HCT116 (cell line): ENCODE measurements around the gene MINAR1. TPM values are rescaled to one million over a fixed set of nuclear protein-coding genes. Genes with fewer than 3 reads are reported as not detected.

Source experiments
- ATAC-seq: fragments of 200-7000 bp; cut with Tn5 transposase; 2 replicates; pipeline ENCODE4 v1.9.1; 2020; ENCODE audit warnings: mild to moderate bottlenecking, moderate library complexity
- BruUV-seq: library from RNA; stranded (reverse); fragments of 400-500 nt; replicated peaks from 2 replicates; lab custom pipeline; 2021; lab: Mats Ljungman, UMichigan
- CTCF ChIA-PET: fragments of 300-600 bp; sonication (Branson Sonifier 250); formaldehyde crosslinking; loops from one replicate; lab custom pipeline; 2021; ENCODE audit warnings: antibody characterized with exemption; lab: Charles Lee
- POLR2A ChIA-PET: fragments of 300-600, 350-600 bp; sonication (Branson Sonifier 250); formaldehyde crosslinking; loops from one replicate; lab custom pipeline; 2021; ENCODE audit warnings: antibody characterized with exemption; lab: Charles Lee
- RAD21 ChIA-PET, 2 experiments: fragments of 300-600 bp; sonication (Branson Sonifier 250); formaldehyde crosslinking; loops; one replicate each; lab custom pipeline; 2023; ENCODE audit warnings: low total read pairs in 2 of 2; ENCODE audit not compliant: uncharacterized antibody in 2 of 2, unreplicated experiment in 2 of 2, low non-redundant PET in 1 of 2; lab: Charles Lee
- DNase-seq: peaks from one replicate; pipeline ENCODE4 v3.0.0-alpha.2; 2010; ENCODE audit warnings: low read depth, low spot score
- H2AFZ ChIP-seq: fragments of 200-600 bp; shearing (Covaris generic), sonication (generic); 2 replicates; pipeline ENCODE4 v1.6.1; 2017; ENCODE audit warnings: low read depth, mixed run types, mixed read lengths, antibody characterized with exemption, low read length; ENCODE audit not compliant: poor library complexity, severe bottlenecking
- H3K27ac ChIP-seq: 2 replicates; pipeline ENCODE4 v1.5.1; 2012; ENCODE audit warnings: low read depth, low read length
- H3K27me3 ChIP-seq: fragments of 200-600 bp; sonication (generic); 2 replicates; pipeline ENCODE4 v1.6.1; 2016; ENCODE audit warnings: mixed run types, low read length, mixed read lengths; ENCODE audit not compliant: insufficient read depth
- H3K36me3 ChIP-seq, 2 experiments: fragments of 200-500 bp in 1 of 2; fragments of 200-600 bp in 1 of 2; sonication (Bioruptor generic) in 1 of 2; sonication (generic) in 1 of 2; 2 replicates each; pipeline versions ENCODE4 v1.5.1 to v1.6.1; 2014 to 2016; ENCODE audit warnings: low read length in 2 of 2, inconsistent platforms in 1 of 2, mixed read lengths in 1 of 2, mixed run types in 1 of 2; ENCODE audit not compliant: insufficient read depth in 2 of 2, control insufficient read depth in 1 of 2
- H3K4me1 ChIP-seq, 2 experiments: fragments of 200-600 bp in 1 of 2; sonication (generic) in 1 of 2; 2 replicates each; pipeline versions ENCODE4 v1.5.1 to v1.6.1; 2012 to 2017; ENCODE audit warnings: low read length in 2 of 2, inconsistent platforms in 1 of 2, mild to moderate bottlenecking in 1 of 2, mixed read lengths in 1 of 2, mixed run types in 1 of 2, moderate library complexity in 1 of 2; ENCODE audit not compliant: insufficient read depth in 2 of 2, control insufficient read depth in 1 of 2
- H3K4me2 ChIP-seq: fragments of 200-600 bp; sonication (generic); 2 replicates; pipeline ENCODE4 v1.6.1; 2017; ENCODE audit warnings: mixed run types, low read length, mixed read lengths
- H3K4me3 ChIP-seq, 2 experiments: fragments of 200-600 bp in 1 of 2; sonication (generic) in 1 of 2; replicated peaks in 1 of 2; 2 replicates each; pipeline ENCODE4 v1.5.1; 2011 to 2016; ENCODE audit warnings: low read length in 2 of 2, control low read depth in 1 of 2, low read depth in 1 of 2, mild to moderate bottlenecking in 1 of 2, mixed read lengths in 1 of 2, mixed run types in 1 of 2
- H3K79me2 ChIP-seq: fragments of 200-600 bp; sonication (generic); 2 replicates; pipeline ENCODE4 v1.6.1; 2017; ENCODE audit warnings: mild to moderate bottlenecking, mixed run types, low read length, moderate library complexity, mixed read lengths; ENCODE audit not compliant: insufficient read depth
- H3K9ac ChIP-seq: fragments of 200-600 bp; sonication (generic); 2 replicates; pipeline ENCODE4 v1.6.1; 2016; ENCODE audit warnings: low read length, mixed read lengths
- H3K9me2 ChIP-seq: fragments of 200-600 bp; sonication (generic), shearing (Covaris generic); 2 replicates; pipeline ENCODE4 v1.6.1; 2017; ENCODE audit warnings: mixed run types, mild to moderate bottlenecking, moderate library complexity; ENCODE audit not compliant: insufficient read depth
- H3K9me3 ChIP-seq, 2 experiments: fragments of 200-500 bp in 1 of 2; fragments of 200-600 bp in 1 of 2; sonication (Bioruptor generic) in 1 of 2; sonication (generic) in 1 of 2; 2 replicates each; pipeline ENCODE4 v1.6.1; 2014 to 2017; ENCODE audit warnings: low read length in 2 of 2, mixed read lengths in 2 of 2, inconsistent platforms in 1 of 2, low read depth in 1 of 2, mild to moderate bottlenecking in 1 of 2, mixed run types in 1 of 2, moderate library complexity in 1 of 2; ENCODE audit not compliant: control insufficient read depth in 1 of 2, insufficient read depth in 1 of 2
- H4K20me1 ChIP-seq: fragments of 200-600 bp; sonication (generic), shearing (Covaris generic); 2 replicates; pipeline ENCODE4 v1.6.1; 2017; ENCODE audit warnings: mixed run types, mild to moderate bottlenecking, moderate library complexity; ENCODE audit not compliant: insufficient read depth
- ATF3 ChIP-seq: IDR thresholded peaks from 2 replicates; pipeline ENCODE4 v1.6.1; 2012
- CBX3 ChIP-seq: IDR thresholded peaks from 2 replicates; pipeline ENCODE4 v1.6.1; 2012; ENCODE audit warnings: low read depth
- EZH2 ChIP-seq: fragments of 200-600 bp; sonication (generic); IDR thresholded peaks from 2 replicates; pipeline ENCODE4 v1.6.1; 2017; ENCODE audit warnings: antibody characterized with exemption, mixed run types
- FOSL1 ChIP-seq: IDR thresholded peaks from 2 replicates; pipeline ENCODE4 v1.6.1; 2012; ENCODE audit warnings: low read depth
- JUND ChIP-seq: IDR thresholded peaks from 2 replicates; pipeline ENCODE4 v1.6.1; 2012
- POLR2A ChIP-seq: IDR thresholded peaks from 2 replicates; pipeline ENCODE4 v1.7.0; 2011; ENCODE audit warnings: borderline replicate concordance; ENCODE audit not compliant: insufficient read depth, insufficient read length; ENCODE audit errors: extremely low read depth
- POLR2AphosphoS5 ChIP-seq: IDR thresholded peaks from 2 replicates; pipeline ENCODE4 v1.6.1; 2011; ENCODE audit warnings: mild to moderate bottlenecking, low read depth, low read length, moderate library complexity
- RAD21 ChIP-seq: IDR thresholded peaks from 2 replicates; pipeline ENCODE4 v1.6.1; 2012; ENCODE audit warnings: low read depth, mild to moderate bottlenecking
- REST ChIP-seq: IDR thresholded peaks from 2 replicates; pipeline ENCODE4 v1.6.1; 2012; ENCODE audit warnings: low read depth
- SIN3A ChIP-seq: IDR thresholded peaks from 2 replicates; pipeline ENCODE4 v1.6.1; 2012; ENCODE audit warnings: low read depth
- SP1 ChIP-seq: IDR thresholded peaks from 2 replicates; pipeline ENCODE4 v1.6.1; 2012; ENCODE audit warnings: low read depth
- ZFX ChIP-seq: fragments of 450-650 bp; IDR thresholded peaks from 2 replicates; pipeline ENCODE4 v1.6.1; 2017
- ZNF274 ChIP-seq: fragments of 200-500 bp; sonication (Bioruptor generic); IDR thresholded peaks from 2 replicates; pipeline ENCODE4 v1.6.1; 2014; ENCODE audit warnings: mild to moderate bottlenecking, low read depth, low read length, inconsistent platforms
- intact Hi-C: fragments of 100-400 bp; cut with micrococcal nuclease; formaldehyde crosslinking; loops from 2 replicates; pipeline ENCODE4 v1.10.0; 2022
- total RNA-seq: library from RNA; stranded (reverse); gene quantifications from one replicate; pipeline ENCODE4 v1.2.1, GENCODE V29; 2021; ENCODE audit not compliant: unreplicated experiment

Gene MINAR1
- total RNA-seq, 1 experiment from 2014 or later = 1.9 TPM

DNA sequence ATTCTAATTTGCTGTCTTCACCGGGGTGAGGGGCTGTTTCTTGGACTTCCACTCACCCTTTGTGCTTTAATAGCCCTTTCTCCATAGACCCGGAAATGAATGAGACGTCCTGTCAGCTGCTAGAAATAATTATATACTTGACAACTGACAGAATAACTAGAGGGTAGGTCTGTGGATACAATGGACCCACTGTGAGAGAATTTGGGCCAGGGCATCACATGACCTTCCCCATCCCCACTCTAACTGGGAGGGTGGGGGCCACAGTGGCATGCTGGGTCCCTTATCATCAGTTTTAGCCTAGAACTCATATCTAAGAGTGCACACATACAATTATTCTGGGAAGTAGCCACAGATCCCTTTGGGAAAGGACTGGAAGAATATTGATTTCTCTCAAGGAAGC, 25.9 kb upstream of the MINAR1 start:
- RAD21 ChIA-PET = no interaction called here
- CTCF ChIA-PET = no interaction called here
- DNase-seq (no peak), ATAC-seq (no peak)
- Histone ChIP-seq H3K4me1 (no peaks in the 10 kb centered on the region), H3K9me3 (no peaks in the 10 kb centered on the region), H3K79me2 (no peaks in the 10 kb centered on the region), H3K4me2 (no peak overlapping the region), H3K9ac (no peak overlapping the region), H3K27me3 (no peaks in the 10 kb centered on the region), H3K27ac (no peak overlapping the region), H3K9me2 (no peaks in the 10 kb centered on the region), H3K4me3 (no peak overlapping the region), H2AFZ (no peak overlapping the region), H4K20me1 (no peaks in the 10 kb centered on the region), H3K36me3 (no peaks in the 10 kb centered on the region)
- no TSS peak for BruUV-seq
- POLR2A ChIA-PET = no interaction called here
- intact Hi-C loops = no loop called here
- TF ChIP-seq SIN3A (no peak), POLR2A (no peak), FOSL1 (no peak), CBX3 (no peak), POLR2AphosphoS5 (no peak), RAD21 (no peak), REST (no peak), ATF3 (no peak), JUND (no peak), ZNF274 (no peak), ZFX (no peak), SP1 (no peak), EZH2 (no peak)
